H9 (cell line): ENCODE measurements around the gene ITGA1. TPM values are rescaled to one million over a fixed set of nuclear protein-coding genes. Genes with fewer than 3 reads are reported as not detected.

Source experiments
- DNase-seq: peaks from one replicate; pipeline ENCODE4 v3.0.0-alpha.2; 2017
- H2AFZ ChIP-seq: one replicate; pipeline ENCODE4 v1.6.1; 2013; ENCODE audit warnings: mild to moderate bottlenecking, low read length, control low read depth, moderate library complexity
- H2AK5ac ChIP-seq: 2 replicates; pipeline ENCODE4 v1.6.1; 2013; ENCODE audit warnings: low read length, control low read depth, mixed read lengths; ENCODE audit not compliant: insufficient read length
- H2BK120ac ChIP-seq: one replicate; pipeline ENCODE4 v1.6.1; 2013; ENCODE audit warnings: low read depth, mild to moderate bottlenecking, low read length, control low read depth, inconsistent platforms; ENCODE audit not compliant: poor library complexity, severe bottlenecking
- H2BK12ac ChIP-seq: 2 replicates; pipeline ENCODE4 v1.6.1; 2013; ENCODE audit warnings: low read length, control low read depth, mixed read lengths, low read depth; ENCODE audit not compliant: insufficient read length
- H2BK15ac ChIP-seq: 2 replicates; pipeline ENCODE4 v1.6.1; 2013; ENCODE audit warnings: low read depth, low read length, control low read depth
- H2BK20ac ChIP-seq: one replicate; pipeline ENCODE4 v1.6.1; 2013; ENCODE audit warnings: low read depth, mild to moderate bottlenecking, low read length, control low read depth, inconsistent platforms; ENCODE audit not compliant: poor library complexity, severe bottlenecking
- H2BK5ac ChIP-seq: 2 replicates; pipeline ENCODE4 v1.6.1; 2013; ENCODE audit warnings: low read length, control low read depth, mixed read lengths; ENCODE audit not compliant: insufficient read length
- H3K14ac ChIP-seq: 2 replicates; pipeline ENCODE4 v1.6.1; 2013; ENCODE audit warnings: low read length, control low read depth; ENCODE audit not compliant: insufficient read depth
- H3K18ac ChIP-seq: 2 replicates; pipeline ENCODE4 v1.6.1; 2013; ENCODE audit warnings: low read depth, mild to moderate bottlenecking, mixed read lengths, low read length, control low read depth; ENCODE audit not compliant: insufficient read length
- H3K23ac ChIP-seq: 2 replicates; pipeline ENCODE4 v1.6.1; 2013; ENCODE audit warnings: low read length, control low read depth, mixed read lengths, low read depth; ENCODE audit not compliant: insufficient read length
- H3K23me2 ChIP-seq: 2 replicates; pipeline ENCODE4 v1.6.1; 2013; ENCODE audit warnings: low read depth, mild to moderate bottlenecking, mixed read lengths, low read length, control low read depth; ENCODE audit not compliant: insufficient read length, poor library complexity, severe bottlenecking
- H3K27ac ChIP-seq: 2 replicates; pipeline ENCODE4 v1.5.1; 2013; ENCODE audit warnings: low read length, control low read depth, mixed read lengths, low read depth; ENCODE audit not compliant: insufficient read length
- H3K27me3 ChIP-seq: 2 replicates; pipeline ENCODE4 v1.6.1; 2013; ENCODE audit warnings: low read length, control low read depth, inconsistent platforms; ENCODE audit not compliant: insufficient read depth
- H3K4ac ChIP-seq: 2 replicates; pipeline ENCODE4 v1.6.1; 2013; ENCODE audit warnings: low read depth, mild to moderate bottlenecking, control low read depth, inconsistent platforms, low read length, moderate library complexity
- H3K4me1 ChIP-seq: 2 replicates; pipeline ENCODE4 v1.6.1; 2013; ENCODE audit warnings: low read length, control low read depth, inconsistent platforms; ENCODE audit not compliant: insufficient read depth
- H3K4me2 ChIP-seq: 2 replicates; pipeline ENCODE4 v1.6.1; 2013; ENCODE audit warnings: low read length, control low read depth, mixed read lengths; ENCODE audit not compliant: insufficient read length, insufficient read depth
- H3K56ac ChIP-seq: 2 replicates; pipeline ENCODE4 v1.6.1; 2013; ENCODE audit warnings: low read depth, mild to moderate bottlenecking, mixed read lengths, low read length, control low read depth; ENCODE audit not compliant: insufficient read length
- H3K79me1 ChIP-seq: 2 replicates; pipeline ENCODE4 v1.6.1; 2013; ENCODE audit warnings: low read depth, mild to moderate bottlenecking, moderate library complexity, low read length, control low read depth, inconsistent platforms; ENCODE audit not compliant: insufficient read depth, poor library complexity, severe bottlenecking
- H3K79me2 ChIP-seq: 2 replicates; pipeline ENCODE4 v1.6.1; 2013; ENCODE audit warnings: low read length, control low read depth, inconsistent platforms; ENCODE audit not compliant: insufficient read depth
- H3K9ac ChIP-seq: 2 replicates; pipeline ENCODE4 v1.6.1; 2013; ENCODE audit warnings: low read length, control low read depth, mixed read lengths; ENCODE audit not compliant: insufficient read length; ENCODE audit errors: extremely low read depth
- H3K9me3 ChIP-seq: one replicate; pipeline ENCODE4 v1.6.1; 2013; ENCODE audit warnings: low read depth, low read length, inconsistent platforms; ENCODE audit not compliant: control insufficient read depth
- H3T11ph ChIP-seq: one replicate; pipeline ENCODE4 v1.6.1; 2013; ENCODE audit warnings: mild to moderate bottlenecking, low read length, control low read depth, inconsistent platforms
- H4K20me1 ChIP-seq: one replicate; pipeline ENCODE4 v1.6.1; 2013; ENCODE audit not compliant: control insufficient read depth, insufficient read length, insufficient read depth
- H4K5ac ChIP-seq: 2 replicates; pipeline ENCODE4 v1.6.1; 2013; ENCODE audit warnings: low read depth, mild to moderate bottlenecking, mixed read lengths, low read length, control low read depth; ENCODE audit not compliant: insufficient read length
- H4K8ac ChIP-seq: replicated peaks from 2 replicates; pipeline ENCODE4 v1.6.1; 2013; ENCODE audit warnings: low read length, control low read depth, mixed read lengths, low read depth; ENCODE audit not compliant: insufficient read length
- H4K91ac ChIP-seq: 2 replicates; pipeline ENCODE4 v1.6.1; 2013; ENCODE audit warnings: low read depth, mild to moderate bottlenecking, moderate library complexity, mixed read lengths, low read length, control low read depth; ENCODE audit not compliant: insufficient read length
- H3K27ac Mint-ChIP-seq, 3 experiments: 2 replicates in 2 of 3; 3 replicates in 1 of 3; pipeline ENCODE4 v1.8.0; 2020 to 2021; ENCODE audit warnings: mixed read lengths in 3 of 3, mild to moderate bottlenecking in 1 of 3, moderate library complexity in 1 of 3
- H3K27me3 Mint-ChIP-seq: 2 replicates; pipeline ENCODE4 v1.8.0; 2021; ENCODE audit warnings: low read depth, mild to moderate bottlenecking, moderate library complexity, mixed read lengths
- H3K36me3 Mint-ChIP-seq, 3 experiments: 2 replicates in 2 of 3; 3 replicates in 1 of 3; pipeline ENCODE4 v1.8.0; 2020 to 2021; ENCODE audit warnings: low read depth in 3 of 3, mixed read lengths in 3 of 3; ENCODE audit not compliant: insufficient read depth in 1 of 3
- H3K4me1 Mint-ChIP-seq, 2 experiments: 2 replicates each; pipeline ENCODE4 v1.8.0; 2020; ENCODE audit warnings: mixed read lengths in 2 of 2
- H3K4me3 Mint-ChIP-seq, 2 experiments: 2 replicates in 1 of 2; 3 replicates in 1 of 2; pipeline ENCODE4 v1.8.0; 2020 to 2021; ENCODE audit warnings: mild to moderate bottlenecking in 2 of 2, mixed read lengths in 2 of 2, moderate library complexity in 1 of 2
- H3K9me3 Mint-ChIP-seq, 2 experiments: 2 replicates in 1 of 2; 3 replicates in 1 of 2; pipeline ENCODE4 v1.8.0; 2020; ENCODE audit warnings: mild to moderate bottlenecking in 2 of 2, mixed read lengths in 2 of 2, moderate library complexity in 1 of 2
- CTCF ChIP-seq: fragments of 200-600 bp; sonication (generic); conservative IDR thresholded peaks from 3 replicates; pipeline ENCODE4 v1.8.0; 2021; ENCODE audit warnings: antibody characterized with exemption, mild to moderate bottlenecking
- WGBS: extraction: QIAGEN DNeasy Blood & Tissue Kit; methylation state at CpG from one replicate; pipeline ENCODE4 v1.1.7; 2013; ENCODE audit warnings: missing lambda C conversion rate, low lambda C conversion rate, mixed read lengths; ENCODE audit not compliant: insufficient read length; ENCODE audit errors: extremely low coverage; 5-methylcytosine and 5-hydroxymethylcytosine counted together
- total RNA-seq: library from RNA; stranded (reverse); gene quantifications from 2 replicates; pipeline ENCODE4 v1.2.1, GENCODE V29; 2021

Gene ITGA1
- total RNA-seq, 1 experiment from 2014 or later, result 3.9 TPM

- no peak overlapping the region for H2AK5ac ChIP-seq
- no peak overlapping the region for H3K4me2 ChIP-seq
- H4K5ac ChIP-seq, result no peak overlapping the region
- H3K27ac ChIP-seq, result no peak overlapping the region
- H4K8ac ChIP-seq, result no peak overlapping the region
- no peak overlapping the region for H3K23ac ChIP-seq
- H3K4ac ChIP-seq, result no peak overlapping the region
- H3K27me3 ChIP-seq, result no peaks in the 10 kb centered on the region
- H3K4me3 Mint-ChIP-seq, result no peak overlapping the region
- no peak overlapping the region for H3K14ac ChIP-seq
- no peak overlapping the region for H3K9ac ChIP-seq
- peaks cover 12 to 13% of the 10 kb centered on the region in 2 experiments for H3K4me1 Mint-ChIP-seq
- H4K91ac ChIP-seq, result no peak overlapping the region
- H2BK15ac ChIP-seq, result no peak overlapping the region
- H2BK20ac ChIP-seq, result no peak overlapping the region
- no peak overlapping the region for H3K27ac Mint-ChIP-seq
- H2AFZ ChIP-seq, result no peak overlapping the region
- peaks cover 4% of the 10 kb centered on the region; the same call in 1 of the 2 replicates for H3K4me1 ChIP-seq
- H3K56ac ChIP-seq, result no peak overlapping the region
- no peak overlapping the region for H3T11ph ChIP-seq
- no peak overlapping the region for H2BK5ac ChIP-seq
- H2BK120ac ChIP-seq, result no peak overlapping the region
- no peak overlapping the region for H2BK12ac ChIP-seq
- DNase-seq, result no peak
- H3K18ac ChIP-seq, result no peak overlapping the region
- H3K79me1 ChIP-seq, result no peaks in the 10 kb centered on the region
- no peaks in the 10 kb centered on the region for H3K36me3 Mint-ChIP-seq
- H3K79me2 ChIP-seq, result no peaks in the 10 kb centered on the region
- H3K9me3 Mint-ChIP-seq, result no peaks in the 10 kb centered on the region
- H3K9me3 ChIP-seq, result no peaks in the 10 kb centered on the region
- H3K23me2 ChIP-seq, result no peaks in the 10 kb centered on the region
- no CpG with 5 or more reads among the region's 1 CpG for WGBS
- H3K27me3 Mint-ChIP-seq, result no peaks in the 10 kb centered on the region
- H4K20me1 ChIP-seq, result no peaks in the 10 kb centered on the region
- no peak for TF ChIP-seq CTCF
These were observed 39.1 kb upstream of the ITGA1 start for GRCh38 chr5:52748590-52748989.
